Upper lobe of left lung (tissue), 4 donors: ENCODE measurements around the gene LRRC7.

Source experiments
- POLR2A ChIP-seq, 4 donors: fragments of 450-650 bp; IDR thresholded peaks; one replicate each; pipeline ENCODE4 v1.5.1; 2016 to 2017; ENCODE audit warnings: antibody characterized with exemption in 4 of 4, mild to moderate bottlenecking in 2 of 4
- POLR2AphosphoS5 ChIP-seq, 2 donors: sonication (generic); formaldehyde crosslinking; IDR thresholded peaks; one replicate each; pipeline ENCODE4 v1.5.1; 2017; ENCODE audit warnings: antibody characterized with exemption in 2 of 2
- TF ChIP-seq, protein P1 (sequence below), 6 experiments: fragments of 450-650 bp in 4 of 6; fragments of 200-600 bp in 2 of 6; sonication (generic) in 2 of 6; IDR thresholded peaks; one replicate each; pipeline ENCODE4 v1.5.1; 2016 to 2019; ENCODE audit warnings: antibody characterized with exemption in 6 of 6

DNA sequence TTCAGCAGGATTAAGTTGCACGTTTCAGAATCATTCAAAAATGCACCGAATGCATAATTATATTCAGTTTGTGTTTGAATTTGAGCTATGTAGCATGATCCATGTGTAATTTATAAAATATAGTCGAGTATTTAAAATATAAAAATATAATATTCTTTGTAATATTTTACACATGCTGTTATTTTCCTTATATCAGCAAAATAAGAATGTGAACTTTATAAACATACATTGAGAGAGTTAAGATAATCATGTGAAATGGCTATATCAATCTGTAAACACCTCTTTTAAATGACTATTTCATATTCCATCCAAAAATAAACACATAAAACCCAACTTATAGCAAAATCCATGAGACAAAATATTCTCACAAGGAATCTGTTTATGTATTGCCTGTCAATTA is 303.7 kb downstream of the LRRC7 start:
- no peak for TF ChIP-seq POLR2AphosphoS5 (IDR thresholded peaks at IDR 0.05)
- TF ChIP-seq, protein P1, sequence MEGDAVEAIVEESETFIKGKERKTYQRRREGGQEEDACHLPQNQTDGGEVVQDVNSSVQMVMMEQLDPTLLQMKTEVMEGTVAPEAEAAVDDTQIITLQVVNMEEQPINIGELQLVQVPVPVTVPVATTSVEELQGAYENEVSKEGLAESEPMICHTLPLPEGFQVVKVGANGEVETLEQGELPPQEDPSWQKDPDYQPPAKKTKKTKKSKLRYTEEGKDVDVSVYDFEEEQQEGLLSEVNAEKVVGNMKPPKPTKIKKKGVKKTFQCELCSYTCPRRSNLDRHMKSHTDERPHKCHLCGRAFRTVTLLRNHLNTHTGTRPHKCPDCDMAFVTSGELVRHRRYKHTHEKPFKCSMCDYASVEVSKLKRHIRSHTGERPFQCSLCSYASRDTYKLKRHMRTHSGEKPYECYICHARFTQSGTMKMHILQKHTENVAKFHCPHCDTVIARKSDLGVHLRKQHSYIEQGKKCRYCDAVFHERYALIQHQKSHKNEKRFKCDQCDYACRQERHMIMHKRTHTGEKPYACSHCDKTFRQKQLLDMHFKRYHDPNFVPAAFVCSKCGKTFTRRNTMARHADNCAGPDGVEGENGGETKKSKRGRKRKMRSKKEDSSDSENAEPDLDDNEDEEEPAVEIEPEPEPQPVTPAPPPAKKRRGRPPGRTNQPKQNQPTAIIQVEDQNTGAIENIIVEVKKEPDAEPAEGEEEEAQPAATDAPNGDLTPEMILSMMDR (IDR thresholded peaks at IDR 0.05): no peak
- TF ChIP-seq POLR2A (IDR thresholded peaks at IDR 0.05): no peak
